ENCODE results near the gene TREX2. TPM values are rescaled to one million over a fixed set of nuclear protein-coding genes. Genes with fewer than 3 reads are reported as not detected.

TREX2 gene
- total RNA-seq, 1 experiment from 2014 or later: 2.9 TPM

DNA sequence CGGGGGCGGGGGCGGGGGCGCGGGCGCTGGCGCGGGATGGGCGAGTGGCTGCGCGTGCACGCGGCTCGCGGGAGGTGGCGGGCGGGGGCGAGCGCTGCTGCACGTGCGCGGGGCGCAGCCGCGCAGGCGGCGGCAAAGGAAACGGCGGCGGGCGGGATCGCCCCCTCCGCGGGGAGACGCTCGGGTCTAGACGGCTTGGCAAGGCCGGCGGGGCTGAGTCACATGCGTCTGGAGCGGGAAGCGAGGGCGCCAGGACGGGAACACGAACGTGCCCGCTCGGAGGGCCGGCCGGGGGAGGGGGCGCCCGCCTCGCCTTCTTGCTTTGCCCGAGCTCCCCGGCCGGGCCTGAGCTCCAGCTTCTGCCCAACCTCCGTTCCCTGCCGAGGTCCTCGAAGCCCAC, 28.9 kb upstream of the TREX2 start:
- BruUV-seq (replicated peaks): no TSS peak
- intact Hi-C loops (cut with micrococcal nuclease): no loop called here

DNA sequence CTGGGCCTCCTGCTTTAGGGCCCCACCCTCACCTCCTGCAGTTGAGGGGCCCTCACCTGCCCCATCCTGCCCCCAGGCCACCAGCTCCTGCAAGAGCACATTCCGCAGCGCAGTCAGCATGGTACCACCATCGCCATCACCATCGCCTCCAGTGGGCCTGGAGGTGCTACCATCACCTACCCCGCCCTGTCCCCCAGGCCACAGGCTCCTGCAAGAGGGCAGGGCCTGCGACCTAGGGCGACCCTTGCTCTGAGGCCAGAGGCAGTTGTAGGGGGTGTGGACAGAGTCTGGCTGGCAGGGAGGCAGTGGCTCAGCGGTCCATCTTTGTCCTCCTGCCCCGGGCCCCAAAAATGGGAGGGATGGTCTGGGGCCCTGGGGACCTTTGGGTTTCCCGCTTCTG, 28.4 kb upstream of the TREX2 start:
- H2AFZ ChIP-seq (ENCODE audit: low read depth, low read length, poor library complexity, severe bottlenecking): no peak overlapping the region
- H3K9me3 ChIP-seq (ENCODE audit: control insufficient read depth in 1 of 2, insufficient read depth in 1 of 2, low read depth in 1 of 2, low read length in 2 of 2): no peaks in the 10 kb centered on the region
- H3K9ac ChIP-seq (ENCODE audit: low read length): no peak overlapping the region
- H3K36me3 ChIP-seq (ENCODE audit: control insufficient read depth in 1 of 2, insufficient read depth in 2 of 2, low read length in 2 of 2): no peaks in the 10 kb centered on the region
- no peak for TF ChIP-seq EZH2 (IDR thresholded peaks at IDR 0.05)
- no peak for TF ChIP-seq FOSL1 (IDR thresholded peaks at IDR 0.05; ENCODE audit: low read depth)
- no peak for TF ChIP-seq EGR1 (IDR thresholded peaks at IDR 0.05; ENCODE audit: low read depth)
- TF ChIP-seq, protein P1, sequence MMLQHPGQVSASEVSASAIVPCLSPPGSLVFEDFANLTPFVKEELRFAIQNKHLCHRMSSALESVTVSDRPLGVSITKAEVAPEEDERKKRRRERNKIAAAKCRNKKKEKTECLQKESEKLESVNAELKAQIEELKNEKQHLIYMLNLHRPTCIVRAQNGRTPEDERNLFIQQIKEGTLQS (IDR thresholded peaks at IDR 0.05): no peak
- no peak for TF ChIP-seq POLR2A (IDR thresholded peaks at IDR 0.05; ENCODE audit: borderline replicate concordance, extremely low read depth, insufficient read depth, insufficient read length)
- no peak for TF ChIP-seq CEBPB (IDR thresholded peaks at IDR 0.05; ENCODE audit: low read depth)
- TF ChIP-seq POLR2AphosphoS5 (IDR thresholded peaks at IDR 0.05; ENCODE audit: low read depth, low read length): no peak
- TF ChIP-seq SRF (IDR thresholded peaks at IDR 0.05; ENCODE audit: low read depth): no peak
- TF ChIP-seq, protein P2, sequence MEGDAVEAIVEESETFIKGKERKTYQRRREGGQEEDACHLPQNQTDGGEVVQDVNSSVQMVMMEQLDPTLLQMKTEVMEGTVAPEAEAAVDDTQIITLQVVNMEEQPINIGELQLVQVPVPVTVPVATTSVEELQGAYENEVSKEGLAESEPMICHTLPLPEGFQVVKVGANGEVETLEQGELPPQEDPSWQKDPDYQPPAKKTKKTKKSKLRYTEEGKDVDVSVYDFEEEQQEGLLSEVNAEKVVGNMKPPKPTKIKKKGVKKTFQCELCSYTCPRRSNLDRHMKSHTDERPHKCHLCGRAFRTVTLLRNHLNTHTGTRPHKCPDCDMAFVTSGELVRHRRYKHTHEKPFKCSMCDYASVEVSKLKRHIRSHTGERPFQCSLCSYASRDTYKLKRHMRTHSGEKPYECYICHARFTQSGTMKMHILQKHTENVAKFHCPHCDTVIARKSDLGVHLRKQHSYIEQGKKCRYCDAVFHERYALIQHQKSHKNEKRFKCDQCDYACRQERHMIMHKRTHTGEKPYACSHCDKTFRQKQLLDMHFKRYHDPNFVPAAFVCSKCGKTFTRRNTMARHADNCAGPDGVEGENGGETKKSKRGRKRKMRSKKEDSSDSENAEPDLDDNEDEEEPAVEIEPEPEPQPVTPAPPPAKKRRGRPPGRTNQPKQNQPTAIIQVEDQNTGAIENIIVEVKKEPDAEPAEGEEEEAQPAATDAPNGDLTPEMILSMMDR (IDR thresholded peaks at IDR 0.05 in 2 of 3, conservative IDR thresholded peaks at IDR 0.05 in 1 of 3; ENCODE audit: borderline replicate concordance in 1 of 3, insufficient read depth in 1 of 3, low read depth in 2 of 3, low read length in 2 of 3): no peak
- TF ChIP-seq, protein P3, sequence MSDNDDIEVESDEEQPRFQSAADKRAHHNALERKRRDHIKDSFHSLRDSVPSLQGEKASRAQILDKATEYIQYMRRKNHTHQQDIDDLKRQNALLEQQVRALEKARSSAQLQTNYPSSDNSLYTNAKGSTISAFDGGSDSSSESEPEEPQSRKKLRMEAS (IDR thresholded peaks at IDR 0.05): no peak
- no peak for TF ChIP-seq CBX3 (IDR thresholded peaks at IDR 0.05; ENCODE audit: low read depth)
- no peak for TF ChIP-seq EZH2phosphoT487 (IDR thresholded peaks at IDR 0.05; ENCODE audit: borderline replicate concordance)
- CTCF ChIA-PET: no interaction called here
- no TSS peak for BruUV-seq (replicated peaks)
- no peaks in the 10 kb centered on the region for H3K27me3 ChIP-seq (ENCODE audit: insufficient read depth, low read length)
- RAD21 ChIA-PET (ENCODE audit: low non-redundant PET in 1 of 2, low total read pairs in 2 of 2, uncharacterized antibody in 2 of 2, unreplicated experiment in 2 of 2): no interaction called here
- no peak overlapping the region for H3K27ac ChIP-seq (ENCODE audit: low read depth, low read length)
- intact Hi-C loops (cut with micrococcal nuclease): no loop called here
- H3K4me1 ChIP-seq (ENCODE audit: control insufficient read depth in 1 of 2, insufficient read depth in 2 of 2, low read length in 2 of 2): peaks cover 0 to 5% of the 10 kb centered on the region in 2 experiments; a peak in 1 of 4 replicates
- H4K20me1 ChIP-seq (ENCODE audit: insufficient read depth): no peaks in the 10 kb centered on the region
- POLR2A ChIA-PET: no interaction called here
- H3K4me3 ChIP-seq (replicated peaks in 1 of 2; ENCODE audit: low read depth in 1 of 2, low read length in 2 of 2): no peak overlapping the region
- H3K4me2 ChIP-seq (ENCODE audit: low read length): no peak overlapping the region
- H3K9me2 ChIP-seq (ENCODE audit: insufficient read depth): no peaks in the 10 kb centered on the region
- H3K79me2 ChIP-seq (ENCODE audit: insufficient read depth, low read length): peaks cover 8% of the 10 kb centered on the region
- DNase-seq (ENCODE audit: low read depth, low spot score) (no peak), ATAC-seq (no peak)

More for the DNA sequence above, 28.9 kb upstream of the TREX2 start:
- no peaks in the 10 kb centered on the region for H4K20me1 ChIP-seq (ENCODE audit: insufficient read depth)
- H3K9me2 ChIP-seq (ENCODE audit: insufficient read depth): no peaks in the 10 kb centered on the region
- H3K9me3 ChIP-seq (ENCODE audit: control insufficient read depth in 1 of 2, insufficient read depth in 1 of 2, low read depth in 1 of 2, low read length in 2 of 2): no peaks in the 10 kb centered on the region
- no peak for TF ChIP-seq CEBPB (IDR thresholded peaks at IDR 0.05; ENCODE audit: low read depth)
- TF ChIP-seq ELF1 (IDR thresholded peaks at IDR 0.05; ENCODE audit: borderline replicate concordance, low read depth): no peak
- TF ChIP-seq, protein P3 (IDR thresholded peaks at IDR 0.05): no peak
- no peak for TF ChIP-seq POLR2AphosphoS5 (IDR thresholded peaks at IDR 0.05; ENCODE audit: low read depth, low read length)
- no peak for TF ChIP-seq CBX3 (IDR thresholded peaks at IDR 0.05; ENCODE audit: low read depth)
- TF ChIP-seq SRF (IDR thresholded peaks at IDR 0.05; ENCODE audit: low read depth): no peak
- no peak for TF ChIP-seq ZFX (IDR thresholded peaks at IDR 0.05)
- TF ChIP-seq ZNF274 (IDR thresholded peaks at IDR 0.05; ENCODE audit: low read depth, low read length): no peak
- no peak for TF ChIP-seq SIN3A (IDR thresholded peaks at IDR 0.05; ENCODE audit: low read depth)
- no peaks in the 10 kb centered on the region for H3K27me3 ChIP-seq (ENCODE audit: insufficient read depth, low read length)
- no peak overlapping the region for H2AFZ ChIP-seq (ENCODE audit: low read depth, low read length, poor library complexity, severe bottlenecking)
- peaks cover 3% of the 10 kb centered on the region for H3K79me2 ChIP-seq (ENCODE audit: insufficient read depth, low read length)
- no peak overlapping the region for H3K27ac ChIP-seq (ENCODE audit: low read depth, low read length)
- no peak overlapping the region for H3K9ac ChIP-seq (ENCODE audit: low read length)
- no peak for ATAC-seq
- no peak overlapping the region for H3K4me2 ChIP-seq (ENCODE audit: low read length)
- RAD21 ChIA-PET (ENCODE audit: low non-redundant PET in 1 of 2, low total read pairs in 2 of 2, uncharacterized antibody in 2 of 2, unreplicated experiment in 2 of 2): no interaction called here
- CTCF ChIA-PET: no interaction called here
- H3K36me3 ChIP-seq (ENCODE audit: control insufficient read depth in 1 of 2, insufficient read depth in 2 of 2, low read length in 2 of 2): no peaks in the 10 kb centered on the region
- DNase-seq (ENCODE audit: low read depth, low spot score): no peak
- H3K4me3 ChIP-seq (replicated peaks in 1 of 2; ENCODE audit: low read depth in 1 of 2, low read length in 2 of 2): no peak overlapping the region
- peaks cover 0 to 5% of the 10 kb centered on the region in 2 experiments; a peak in 1 of 4 replicates for H3K4me1 ChIP-seq (ENCODE audit: control insufficient read depth in 1 of 2, insufficient read depth in 2 of 2, low read length in 2 of 2)
- POLR2A ChIA-PET: no interaction called here
